OCI-LY7 (cell line): ENCODE measurements around the gene HTR1E. TPM values are rescaled to one million over a fixed set of nuclear protein-coding genes. Genes with fewer than 3 reads are reported as not detected.
A peak's percentile ranks its signal among the peaks of the same experiment; 100 is the strongest.

Source experiments
- BruUV-seq: library from RNA; stranded (reverse); fragments of 400-500 nt; replicated peaks from 2 replicates; lab custom pipeline; 2021; lab: Mats Ljungman, UMichigan
- CTCF ChIA-PET: fragments of 300-600 bp; sonication (Branson Sonifier 250); formaldehyde crosslinking; loops from one replicate; lab custom pipeline; 2022; ENCODE audit warnings: antibody characterized with exemption; ENCODE audit not compliant: unreplicated experiment; lab: Charles Lee
- POLR2A ChIA-PET: fragments of 300-600 bp; sonication (Branson Sonifier 250); formaldehyde crosslinking; loops from one replicate; lab custom pipeline; 2022; ENCODE audit warnings: antibody characterized with exemption; lab: Charles Lee
- DNase-seq: peaks from one replicate; pipeline ENCODE4 v3.0.0-alpha.2; 2015; ENCODE audit warnings: low spot score
- H2AFZ ChIP-seq: fragments of 200-600 bp; sonication (generic), shearing (Covaris generic); 2 replicates; pipeline ENCODE4 v1.6.1; 2014; ENCODE audit warnings: mild to moderate bottlenecking, antibody characterized with exemption, low read length, moderate library complexity
- H3K27ac ChIP-seq: fragments of 200-600 bp; sonication (generic); 2 replicates; pipeline ENCODE4 v1.5.1; 2014; ENCODE audit warnings: mixed run types, low read depth, mild to moderate bottlenecking, moderate library complexity, low read length, inconsistent platforms; ENCODE audit not compliant: poor library complexity, severe bottlenecking
- H3K36me3 ChIP-seq: fragments of 200-600 bp; sonication (generic); 2 replicates; pipeline ENCODE4 v1.6.1; 2014; ENCODE audit warnings: mild to moderate bottlenecking, antibody characterized with exemption, low read length, moderate library complexity, mixed read lengths; ENCODE audit not compliant: insufficient read depth
- H3K4me1 ChIP-seq: fragments of 200-600 bp; sonication (generic); 2 replicates; pipeline ENCODE4 v1.5.1; 2014; ENCODE audit warnings: mild to moderate bottlenecking, low read length; ENCODE audit not compliant: insufficient read depth, poor library complexity, severe bottlenecking
- H3K4me2 ChIP-seq: fragments of 200-600 bp; sonication (generic); 2 replicates; pipeline ENCODE4 v1.6.1; 2014; ENCODE audit warnings: mild to moderate bottlenecking, low read length
- H3K4me3 ChIP-seq: fragments of 200-600 bp; sonication (generic); 2 replicates; pipeline ENCODE4 v1.5.1; 2014; ENCODE audit warnings: mild to moderate bottlenecking, low read depth, low read length; ENCODE audit not compliant: poor library complexity, severe bottlenecking
- H3K79me2 ChIP-seq: fragments of 200-600 bp; sonication (generic); 2 replicates; pipeline ENCODE4 v1.6.1; 2016; ENCODE audit warnings: low read depth, mild to moderate bottlenecking, low read length, moderate library complexity, mixed read lengths; ENCODE audit not compliant: insufficient read depth
- H3K9me2 ChIP-seq: fragments of 200-600 bp; sonication (generic); 2 replicates; pipeline ENCODE4 v1.6.1; 2016; ENCODE audit warnings: mild to moderate bottlenecking, low read length, mixed read lengths; ENCODE audit not compliant: insufficient read depth
- H3K9me3 ChIP-seq: fragments of 200-600 bp; sonication (generic); 2 replicates; pipeline ENCODE4 v1.6.1; 2014; ENCODE audit warnings: mild to moderate bottlenecking, mixed run types, low read length, mixed read lengths
- H4K20me1 ChIP-seq: fragments of 200-600 bp; sonication (generic); 2 replicates; pipeline ENCODE4 v1.6.1; 2014; ENCODE audit warnings: mild to moderate bottlenecking, antibody characterized with exemption, low read length, moderate library complexity, mixed read lengths; ENCODE audit not compliant: insufficient read depth
- CTCF ChIP-seq: fragments of 200-600 bp; sonication (generic); conservative IDR thresholded peaks from 2 replicates; pipeline ENCODE4 v1.5.1; 2014; ENCODE audit warnings: mild to moderate bottlenecking, antibody characterized with exemption, low read length, moderate library complexity, mixed read lengths
- EZH2phosphoT487 ChIP-seq: fragments of 200-600 bp; sonication (generic); IDR thresholded peaks from 2 replicates; pipeline ENCODE4 v1.6.1; 2018; ENCODE audit warnings: low read depth, borderline replicate concordance, mild to moderate bottlenecking, mixed run types, antibody characterized with exemption, low read length, moderate library complexity, mixed read lengths
- intact Hi-C: fragments of 100-400 bp; cut with micrococcal nuclease; formaldehyde crosslinking; loops from one replicate; pipeline ENCODE4 v1.10.0; 2022; ENCODE audit not compliant: unreplicated experiment
- total RNA-seq, 2 experiments: library from RNA; depleted of rRNA in 1 of 2; stranded (reverse); fragments of >200 nt in 1 of 2; shearing (Covaris generic) in 1 of 2; gene quantifications; 2 replicates each; pipeline ENCODE4 v1.2.3, GENCODE V29; 2014 to 2022

Gene HTR1E
- total RNA-seq, 2 experiments from 2014 or later = not detected

- H3K4me3 ChIP-seq = no peak overlapping the region
- no peak overlapping the region for H2AFZ ChIP-seq
- H3K79me2 ChIP-seq = no peaks in the 10 kb centered on the region
- no peak overlapping the region for H3K4me2 ChIP-seq
- H3K4me1 ChIP-seq = no peaks in the 10 kb centered on the region
- H3K9me2 ChIP-seq = no peaks in the 10 kb centered on the region
- no TSS peak for BruUV-seq
- no peak for TF ChIP-seq EZH2phosphoT487
- TF ChIP-seq CTCF = no peak
- H3K27ac ChIP-seq = no peak overlapping the region
- H3K9me3 ChIP-seq = no peaks in the 10 kb centered on the region
- intact Hi-C loops = loop anchor here (10.0 kb wide), 2 partner anchors 172 to 1102 kb away; no protein-coding TSS in a partner anchor
- POLR2A ChIA-PET = interaction anchor here (0.5 kb wide), 1 partner anchor 1872 kb away, joined by 4 read pairs; no protein-coding TSS in a partner anchor
- no peak for DNase-seq
- no peaks in the 10 kb centered on the region for H4K20me1 ChIP-seq
- CTCF ChIA-PET = no interaction called here
- no peaks in the 10 kb centered on the region for H3K36me3 ChIP-seq
These were observed 89.7 kb downstream of the HTR1E start for GRCh38 chr6:87027021-87027420.

- no TSS peak for BruUV-seq
- Histone ChIP-seq H3K9me2 (no peaks in the 10 kb centered on the region), H3K79me2 (no peaks in the 10 kb centered on the region), H3K27ac (no peak overlapping the region), H3K9me3 (no peaks in the 10 kb centered on the region), H3K4me1 (no peaks in the 10 kb centered on the region), H3K36me3 (no peaks in the 10 kb centered on the region), H3K4me2 (no peak overlapping the region), H4K20me1 (no peaks in the 10 kb centered on the region), H2AFZ (no peak overlapping the region), H3K4me3 (no peak overlapping the region)
- DNase-seq = peak; percentile 62
- TF ChIP-seq EZH2phosphoT487 = no peak
- TF ChIP-seq CTCF = peak; percentile 92
- CTCF ChIA-PET = no interaction called here
- POLR2A ChIA-PET = no interaction called here
- intact Hi-C loops = loop anchor here (10.0 kb wide), 2 partner anchors 175 to 1105 kb away; no protein-coding TSS in a partner anchor
These were observed 92.5 kb downstream of the HTR1E start for GRCh38 chr6:87029711-87030314.

GRCh38 chr6:87040729-87041128 is 103.4 kb downstream of the HTR1E start:
- TF ChIP-seq CTCF (no peak), EZH2phosphoT487 (no peak)
- intact Hi-C loops = no loop called here
- no peak for DNase-seq
- Histone ChIP-seq H3K4me1 (no peaks in the 10 kb centered on the region), H3K79me2 (no peaks in the 10 kb centered on the region), H2AFZ (no peak overlapping the region), H3K9me2 (no peaks in the 10 kb centered on the region), H3K4me3 (no peak overlapping the region), H4K20me1 (no peaks in the 10 kb centered on the region), H3K4me2 (no peak overlapping the region), H3K9me3 (no peaks in the 10 kb centered on the region), H3K36me3 (no peaks in the 10 kb centered on the region), H3K27ac (no peak overlapping the region)
- POLR2A ChIA-PET = interaction anchor here (0.6 kb wide), 1 partner anchor 28 kb away, joined by 3 read pairs; no protein-coding TSS in a partner anchor
- BruUV-seq = no TSS peak
- CTCF ChIA-PET = no interaction called here
